LNCaP clone FGC (cell line): ENCODE results near the gene APELA.

Source experiments
- DNase-seq: peaks from one replicate; pipeline ENCODE4 v3.0.0-alpha.2; 2011; ENCODE audit warnings: low read depth
- H3K4me3 ChIP-seq: 2 replicates; pipeline ENCODE4 v1.5.1; 2011; ENCODE audit warnings: mild to moderate bottlenecking, low read depth, low read length, control low read depth
- TF ChIP-seq, protein P1 (sequence below): IDR thresholded peaks from 2 replicates; pipeline ENCODE4 v1.5.1; 2012; ENCODE audit warnings: mild to moderate bottlenecking; ENCODE audit not compliant: control insufficient read depth, insufficient read depth; ENCODE audit errors: extremely low read depth

The APELA gene

DNA sequence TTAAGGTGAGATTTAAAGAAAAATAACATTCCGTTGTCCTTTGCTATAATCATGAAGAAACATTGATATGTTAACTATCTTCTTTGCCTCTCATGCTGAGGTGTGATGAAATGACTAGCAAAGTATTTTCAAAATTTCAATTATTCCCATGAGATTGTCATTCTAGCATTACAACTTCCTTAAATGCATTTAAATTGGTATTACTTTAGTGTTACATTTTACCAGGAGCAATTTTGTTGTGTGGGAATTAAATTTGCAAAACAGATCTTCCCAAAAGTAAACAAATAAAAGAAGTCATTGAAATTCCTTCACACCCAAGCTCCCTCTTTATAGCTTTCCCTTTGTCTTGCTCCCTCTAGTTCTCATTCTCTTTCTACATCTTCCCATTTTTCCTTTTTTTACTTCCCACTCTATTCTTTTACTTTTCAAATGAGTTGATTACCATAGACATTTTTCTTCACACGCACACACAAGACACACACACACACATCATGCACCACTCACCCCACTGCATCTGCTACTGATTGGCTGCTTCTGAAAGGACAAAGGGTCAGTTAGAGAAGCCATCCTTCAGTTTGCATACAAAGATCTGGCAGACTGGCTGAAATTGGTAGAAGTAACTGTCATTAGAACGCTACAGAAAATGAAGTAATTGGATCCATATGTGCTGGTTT lies 10.0 kb upstream of the APELA start:
- no peak overlapping the region for H3K4me3 ChIP-seq
- TF ChIP-seq, protein P1, sequence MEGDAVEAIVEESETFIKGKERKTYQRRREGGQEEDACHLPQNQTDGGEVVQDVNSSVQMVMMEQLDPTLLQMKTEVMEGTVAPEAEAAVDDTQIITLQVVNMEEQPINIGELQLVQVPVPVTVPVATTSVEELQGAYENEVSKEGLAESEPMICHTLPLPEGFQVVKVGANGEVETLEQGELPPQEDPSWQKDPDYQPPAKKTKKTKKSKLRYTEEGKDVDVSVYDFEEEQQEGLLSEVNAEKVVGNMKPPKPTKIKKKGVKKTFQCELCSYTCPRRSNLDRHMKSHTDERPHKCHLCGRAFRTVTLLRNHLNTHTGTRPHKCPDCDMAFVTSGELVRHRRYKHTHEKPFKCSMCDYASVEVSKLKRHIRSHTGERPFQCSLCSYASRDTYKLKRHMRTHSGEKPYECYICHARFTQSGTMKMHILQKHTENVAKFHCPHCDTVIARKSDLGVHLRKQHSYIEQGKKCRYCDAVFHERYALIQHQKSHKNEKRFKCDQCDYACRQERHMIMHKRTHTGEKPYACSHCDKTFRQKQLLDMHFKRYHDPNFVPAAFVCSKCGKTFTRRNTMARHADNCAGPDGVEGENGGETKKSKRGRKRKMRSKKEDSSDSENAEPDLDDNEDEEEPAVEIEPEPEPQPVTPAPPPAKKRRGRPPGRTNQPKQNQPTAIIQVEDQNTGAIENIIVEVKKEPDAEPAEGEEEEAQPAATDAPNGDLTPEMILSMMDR, result no peak
- DNase-seq, result no peak

DNA sequence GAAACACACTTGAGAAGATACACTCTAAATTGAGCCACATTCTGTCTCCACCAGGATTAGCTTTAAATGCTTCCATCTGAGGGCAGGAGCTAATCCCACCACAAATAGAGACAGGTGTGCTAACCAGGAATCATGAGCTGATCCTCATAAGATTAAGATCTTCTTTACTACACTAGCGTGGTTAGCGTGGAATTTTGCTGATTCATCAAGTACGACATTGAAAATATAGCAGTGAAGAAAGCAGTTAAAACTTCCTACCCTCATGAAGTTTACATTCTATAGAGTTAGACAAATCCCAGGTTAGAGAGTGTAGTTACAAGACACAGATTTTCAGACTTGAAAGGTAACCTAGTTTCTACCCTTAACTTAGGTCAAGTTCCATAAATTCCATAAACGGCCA lies 5.3 kb upstream of the APELA start:
- DNase-seq, result no peak
- TF ChIP-seq, protein P1, result no peak
- H3K4me3 ChIP-seq, result no peak overlapping the region

DNA sequence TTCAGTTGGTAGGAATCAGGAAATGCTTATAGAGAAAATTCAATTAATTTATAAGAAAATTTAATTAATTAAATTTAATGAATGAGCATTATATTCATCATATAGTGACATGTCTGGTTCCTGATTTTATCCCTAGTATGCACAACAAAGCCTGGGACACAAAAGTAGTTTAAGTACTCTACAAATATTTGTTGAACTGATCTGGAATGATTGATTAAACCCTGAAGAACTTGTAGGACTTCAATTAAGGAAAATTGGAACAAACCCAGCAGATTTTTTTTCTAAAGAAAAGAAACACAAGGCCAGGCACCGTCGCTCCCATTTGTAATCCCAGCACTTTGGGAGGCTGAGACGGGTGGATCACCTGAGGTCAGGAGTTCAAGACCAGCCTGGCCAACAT lies 4.5 kb upstream of the APELA start:
- DNase-seq, result peak; percentile 60
- H3K4me3 ChIP-seq, result no peak overlapping the region
- TF ChIP-seq, protein P1, result no peak

DNA sequence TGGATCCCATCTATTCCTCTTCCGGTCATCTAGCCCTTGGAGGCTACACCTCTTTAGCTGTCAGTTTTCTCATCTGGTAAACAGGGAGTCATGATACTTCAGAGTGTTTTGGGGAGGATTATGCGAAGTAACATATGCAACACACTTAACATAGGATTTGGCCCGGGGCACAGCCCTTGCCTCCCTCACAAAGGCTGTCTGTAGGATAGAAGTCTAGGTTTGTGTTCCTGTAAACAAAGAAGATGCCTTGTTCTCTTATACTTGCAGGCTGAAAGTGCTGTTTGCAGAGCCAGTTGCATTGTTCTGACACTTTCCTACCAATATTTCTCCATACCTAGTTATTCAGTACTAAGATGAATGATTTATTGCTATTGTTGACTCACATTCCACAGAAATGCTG lies 2.2 kb upstream of the APELA start:
- no peak overlapping the region for H3K4me3 ChIP-seq
- no peak for DNase-seq
- TF ChIP-seq, protein P1, result no peak

DNA sequence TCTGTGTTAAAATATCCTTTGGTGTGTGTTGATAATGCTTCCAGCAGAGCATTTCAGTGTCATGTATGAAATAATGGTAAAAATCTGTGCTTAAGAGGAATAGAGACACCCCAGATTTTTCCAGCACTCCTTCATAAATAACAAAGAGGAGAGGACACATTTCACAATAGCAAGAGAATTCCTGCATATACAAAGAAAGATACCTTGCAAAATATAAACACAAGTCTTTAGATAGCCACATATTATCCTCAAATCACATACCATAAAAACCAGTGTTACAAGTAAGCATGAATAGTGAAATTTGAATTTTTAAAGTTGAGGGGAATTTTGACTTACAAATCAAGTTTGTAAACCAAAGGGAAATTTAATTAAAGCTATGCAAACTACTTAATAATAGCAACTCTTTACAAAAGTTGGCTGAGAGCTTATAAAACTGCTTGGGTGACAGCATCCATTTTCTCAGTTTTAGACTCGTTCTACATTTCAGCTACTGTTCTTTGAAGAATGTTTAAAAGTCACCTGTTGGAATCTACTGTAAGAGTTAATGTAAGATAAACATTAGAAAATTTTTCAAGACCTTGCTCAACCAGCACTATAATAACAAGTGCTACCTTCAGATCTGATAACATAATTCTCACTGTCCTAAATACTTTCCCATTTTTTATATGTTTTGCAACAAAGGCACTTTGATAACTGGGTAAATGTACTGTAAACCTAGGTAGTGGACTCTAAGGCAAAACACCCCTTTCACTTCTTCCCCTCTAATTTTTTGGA lies 3.7 kb downstream of the APELA start:
- TF ChIP-seq, protein P1, result no peak
- DNase-seq, result no peak
- no peak overlapping the region for H3K4me3 ChIP-seq

DNA sequence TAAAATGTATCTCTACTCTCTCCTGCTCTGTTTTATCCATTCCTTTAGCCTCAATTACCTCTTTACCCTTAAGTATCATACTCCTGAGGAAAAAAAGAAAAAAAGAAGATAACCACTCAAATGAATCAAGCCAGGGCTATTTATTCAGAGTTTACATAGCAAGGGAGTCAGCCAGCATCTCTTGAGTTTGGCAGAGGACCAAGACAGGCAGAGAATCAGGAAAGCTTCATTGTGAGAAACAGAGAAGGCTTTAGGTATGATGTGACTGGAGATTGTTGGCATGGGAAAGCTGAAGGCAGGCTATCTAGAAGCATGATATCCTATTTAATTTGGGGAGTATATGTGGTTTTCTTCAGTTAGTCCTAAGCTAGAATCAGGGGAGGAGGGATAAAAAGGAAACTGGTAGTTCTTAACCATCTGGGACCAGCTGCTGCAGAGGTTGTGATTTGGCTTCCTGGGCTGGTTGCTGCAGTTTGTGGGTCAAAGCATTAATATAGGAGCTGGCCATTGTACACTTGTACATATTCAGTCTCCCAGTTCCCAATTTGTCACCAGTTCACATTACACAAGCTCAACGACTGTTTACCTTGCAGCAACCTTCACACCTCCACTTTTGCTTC lies 11.2 kb downstream of the APELA start:
- no peak for DNase-seq
- TF ChIP-seq, protein P1, result no peak
- no peak overlapping the region for H3K4me3 ChIP-seq
